ENCODE data around the gene DPYSL3. TPM values are rescaled to one million over a fixed set of nuclear protein-coding genes. Genes with fewer than 3 reads are reported as not detected.

The DPYSL3 gene
- total RNA-seq, 4 donors from 2014 or later, result 121 to 213 (median 168) TPM

DNA sequence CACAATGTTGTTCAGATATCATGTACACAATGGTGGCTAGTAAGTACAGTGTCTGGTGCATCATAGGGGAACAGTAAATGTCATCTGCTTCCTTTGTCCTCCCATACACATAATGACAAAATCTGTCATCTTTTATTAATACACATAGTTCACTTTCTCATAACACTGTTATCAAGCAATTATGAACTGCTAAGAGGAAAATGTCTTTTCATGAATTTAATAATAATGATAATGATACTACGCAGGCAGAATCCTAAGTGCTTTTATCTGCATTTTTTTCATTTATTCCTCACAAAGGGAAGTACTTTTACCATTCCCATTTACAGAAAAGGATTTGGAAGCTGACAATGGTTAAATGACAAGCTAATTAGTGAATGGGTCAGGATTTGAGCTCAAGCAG lies 35.7 kb downstream of the DPYSL3 start:
- Histone ChIP-seq H3K36me3 (no peaks in the 10 kb centered on the region), H3K4me1 (no peaks in the 10 kb centered on the region), H3K27ac (peak overlapping the region; percentile 52 to 60), H3K27me3 (no peaks in the 10 kb centered on the region), H3K9me3 (no peaks in the 10 kb centered on the region), H3K4me3 (no peak overlapping the region)
- no peak for TF ChIP-seq POLR2A (IDR thresholded peaks at IDR 0.05)
- TF ChIP-seq CTCF (IDR thresholded peaks at IDR 0.05), result no peak
- intact Hi-C loops (cut with DNase I; ENCODE audit: low total_unique reads), result no loop called here
- DNase-seq, result no peak

GRCh38 chr5:147472664-147473475 lies 37.0 kb downstream of the DPYSL3 start:
- no peak for DNase-seq
- no peaks in the 10 kb centered on the region for H3K9me3 ChIP-seq
- H3K4me1 ChIP-seq, result no peaks in the 10 kb centered on the region
- intact Hi-C loops (cut with DNase I; ENCODE audit: low total_unique reads), result no loop called here
- H3K27me3 ChIP-seq, result no peaks in the 10 kb centered on the region
- no peak for TF ChIP-seq CTCF (IDR thresholded peaks at IDR 0.05)
- H3K27ac ChIP-seq, result peak overlapping the region; percentile 52 to 60
- no peak overlapping the region for H3K4me3 ChIP-seq
- H3K36me3 ChIP-seq, result no peaks in the 10 kb centered on the region

- TF ChIP-seq CTCF (IDR thresholded peaks at IDR 0.05), result no peak
- no peak for TF ChIP-seq POLR2A (IDR thresholded peaks at IDR 0.05)
- H3K27me3 ChIP-seq, result no peaks in the 10 kb centered on the region
- intact Hi-C loops (cut with DNase I; ENCODE audit: low total_unique reads), result no loop called here
- H3K36me3 ChIP-seq, result no peaks in the 10 kb centered on the region
- no peaks in the 10 kb centered on the region for H3K9me3 ChIP-seq
- no peak for DNase-seq
- H3K4me1 ChIP-seq, result no peaks in the 10 kb centered on the region
- no peak overlapping the region for H3K27ac ChIP-seq
- no peak overlapping the region for H3K4me3 ChIP-seq
These were observed 41.8 kb downstream of the DPYSL3 start for GRCh38 chr5:147467973-147468508.

GRCh38 chr5:147466360-147466980 lies 43.4 kb downstream of the DPYSL3 start:
- TF ChIP-seq CTCF (IDR thresholded peaks at IDR 0.05) (no peak), POLR2A (IDR thresholded peaks at IDR 0.05) (no peak)

GRCh38 chr5:147465747-147466146 lies 44.1 kb downstream of the DPYSL3 start:
- Histone ChIP-seq H3K4me3 (no peak overlapping the region), H3K4me1 (no peaks in the 10 kb centered on the region), H3K27ac (no peak overlapping the region), H3K36me3 (no peaks in the 10 kb centered on the region), H3K9me3 (no peaks in the 10 kb centered on the region), H3K27me3 (no peaks in the 10 kb centered on the region)
- intact Hi-C loops (cut with DNase I; ENCODE audit: low total_unique reads), result no loop called here
- no peak for TF ChIP-seq POLR2A (IDR thresholded peaks at IDR 0.05)
- TF ChIP-seq CTCF (IDR thresholded peaks at IDR 0.05), result no peak
- DNase-seq, result no peak

More at GRCh38 chr5:147466360-147466980, 43.4 kb downstream of the DPYSL3 start:
- Histone ChIP-seq H3K36me3 (no peaks in the 10 kb centered on the region), H3K27ac (peak overlapping the region; percentile 43 to 58), H3K4me1 (no peaks in the 10 kb centered on the region), H3K4me3 (no peak overlapping the region), H3K9me3 (no peaks in the 10 kb centered on the region), H3K27me3 (no peaks in the 10 kb centered on the region)
- intact Hi-C loops (cut with DNase I; ENCODE audit: low total_unique reads), result no loop called here
- DNase-seq, result peak in 1 of 2 donors; percentile 42
